NT2/D1 (cell line): Measurements from ENCODE around the gene SBK2.

Experiments
- SUZ12 ChIP-seq: IDR thresholded peaks from 2 replicates; pipeline ENCODE4 v1.6.1; 2011; ENCODE audit not compliant: insufficient read length, insufficient read depth; ENCODE audit errors: extremely low read depth
- YY1 ChIP-seq: IDR thresholded peaks from 2 replicates; pipeline ENCODE4 v1.6.1; 2011; ENCODE audit not compliant: insufficient read length, insufficient read depth
- ZNF274 ChIP-seq: IDR thresholded peaks from 2 replicates; pipeline ENCODE4 v1.6.1; 2011; ENCODE audit warnings: mild to moderate bottlenecking, low read depth, low read length

GRCh38 chr19:55552206-55552605 lies 15.3 kb upstream of the SBK2 start:
- TF ChIP-seq ZNF274 (no peak), YY1 (no peak), SUZ12 (no peak)
